ENCODE measurements around the gene CALU.

The CALU gene

DNA sequence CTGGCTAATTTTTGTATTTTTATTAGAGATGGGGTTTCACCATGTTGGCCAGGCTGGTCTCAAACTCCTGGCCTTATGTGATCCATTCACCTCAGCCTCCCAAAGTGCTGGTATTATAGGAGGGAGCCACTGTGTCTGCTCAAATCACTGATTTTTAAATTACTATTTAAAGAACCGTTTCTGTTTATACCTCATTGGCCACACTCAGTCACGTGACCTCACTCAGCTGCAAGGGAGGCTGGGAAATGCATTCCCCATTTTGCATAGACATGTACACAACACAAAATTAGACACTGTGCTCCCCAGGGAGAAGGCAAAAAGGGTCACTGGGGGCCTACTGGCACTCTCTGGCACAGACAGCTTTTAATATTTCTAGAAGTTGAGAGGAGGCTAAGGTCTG is 13.6 kb upstream of the CALU start:
- DNase-seq (ENCODE audit: low read depth), result no peak

DNA sequence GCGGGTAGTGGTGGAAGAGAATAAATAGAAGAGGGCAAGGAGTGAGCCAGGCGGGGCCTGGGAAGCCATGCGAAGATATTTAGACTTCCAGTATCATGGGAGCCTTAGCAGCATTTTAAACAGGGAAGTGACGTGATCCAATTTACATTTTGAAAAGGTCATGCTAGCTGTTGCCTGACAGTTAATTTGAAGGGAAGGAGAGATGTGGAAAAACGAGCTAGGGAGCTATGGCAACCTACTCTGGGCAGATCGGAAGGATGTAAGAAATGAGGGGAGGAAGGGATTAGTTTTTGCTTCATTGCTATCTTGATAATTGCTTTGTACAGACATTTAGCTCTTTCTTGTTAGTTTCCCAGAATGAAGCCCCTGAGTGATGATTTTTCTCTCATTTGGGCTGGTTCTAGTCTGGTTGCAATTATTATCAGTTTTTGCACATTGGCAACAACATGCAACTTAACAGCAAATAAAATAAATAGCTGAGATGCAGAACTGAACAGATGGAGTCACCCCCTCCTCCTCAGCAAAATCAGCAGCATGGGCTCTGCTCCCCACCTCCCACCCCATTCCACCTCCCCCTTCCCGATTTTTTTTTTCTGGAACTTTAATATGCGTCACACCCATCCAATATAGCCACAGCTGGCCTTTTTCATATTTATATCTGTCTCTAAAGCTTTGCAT is 13.0 kb upstream of the CALU start:
- DNase-seq (ENCODE audit: low read depth), result no peak

DNA sequence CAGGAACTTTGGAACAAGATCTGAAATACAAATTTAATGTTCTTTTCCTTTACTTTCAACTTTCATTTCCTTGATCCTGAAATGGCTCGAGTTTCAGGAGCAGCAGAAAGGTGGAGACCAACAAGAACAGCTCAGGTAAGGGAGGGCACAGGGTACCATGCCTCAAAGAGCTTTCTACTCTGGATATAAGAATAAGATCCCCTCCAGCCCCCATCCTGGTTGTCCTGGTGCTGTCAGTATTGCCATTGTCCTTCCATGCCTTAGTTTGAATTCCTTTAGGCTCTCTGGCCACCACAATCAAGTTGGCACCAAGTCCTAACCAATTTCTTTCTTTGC is 12.5 kb upstream of the CALU start:
- no peak for DNase-seq (ENCODE audit: low read depth)

DNA sequence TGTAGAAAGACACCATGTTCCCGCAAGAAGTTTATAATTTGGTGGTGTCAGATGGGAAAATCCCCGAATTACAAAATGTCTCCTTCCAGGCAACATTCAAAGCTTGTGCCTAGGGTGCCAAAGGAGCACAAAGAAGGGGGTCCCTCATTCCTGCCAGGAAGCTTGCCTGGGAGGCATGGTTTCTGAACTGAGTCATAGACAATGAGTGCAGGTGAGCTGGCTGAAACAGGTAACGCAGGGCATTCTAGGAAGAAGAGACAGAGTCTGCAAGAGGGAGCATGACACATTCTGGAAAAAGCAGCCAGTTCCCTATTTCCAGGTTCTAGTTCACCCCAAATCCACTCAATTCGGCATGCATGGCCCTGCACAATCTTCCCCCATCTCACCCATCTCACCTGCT is 11.9 kb upstream of the CALU start:
- DNase-seq (ENCODE audit: low read depth), result no peak

DNA sequence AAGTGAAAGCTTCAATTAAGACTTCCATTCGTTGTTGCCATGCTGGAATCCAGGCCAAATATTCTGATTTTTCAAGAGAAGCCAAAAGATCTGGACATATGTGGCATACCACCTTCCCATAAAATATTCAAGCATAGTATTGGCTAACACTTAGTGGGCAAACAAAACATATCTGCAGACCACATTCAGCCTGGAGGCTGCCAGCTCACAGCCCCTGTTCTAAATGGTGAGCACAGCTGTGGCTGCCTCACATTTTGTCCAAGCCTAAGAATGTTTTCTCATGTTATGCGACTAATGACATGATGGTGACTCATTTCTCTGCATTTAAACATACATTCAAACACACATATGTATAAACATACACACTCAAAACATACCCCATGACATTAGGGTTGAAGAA is 10.6 kb upstream of the CALU start:
- DNase-seq (ENCODE audit: low read depth), result no peak

DNA sequence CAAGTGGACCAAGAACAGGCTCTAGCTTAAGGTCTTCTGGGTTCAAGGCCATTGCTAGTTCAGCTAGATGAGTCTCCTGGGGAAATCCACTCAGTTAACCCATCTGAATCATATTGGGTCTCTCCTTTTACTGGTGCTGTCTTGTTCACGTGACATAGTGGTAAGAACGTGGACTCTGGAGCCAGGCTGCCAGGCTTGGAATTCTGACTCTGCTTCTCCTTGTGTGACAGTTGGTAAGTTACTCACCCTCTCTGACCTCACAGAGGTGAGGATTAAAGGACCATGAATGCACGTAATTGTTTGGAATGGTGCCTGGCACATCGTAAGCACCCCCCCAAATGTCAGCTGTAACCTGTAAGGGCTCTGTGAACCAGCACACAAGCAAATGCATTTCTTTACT is 9.7 kb upstream of the CALU start:
- no peak for DNase-seq (ENCODE audit: low read depth)

DNA sequence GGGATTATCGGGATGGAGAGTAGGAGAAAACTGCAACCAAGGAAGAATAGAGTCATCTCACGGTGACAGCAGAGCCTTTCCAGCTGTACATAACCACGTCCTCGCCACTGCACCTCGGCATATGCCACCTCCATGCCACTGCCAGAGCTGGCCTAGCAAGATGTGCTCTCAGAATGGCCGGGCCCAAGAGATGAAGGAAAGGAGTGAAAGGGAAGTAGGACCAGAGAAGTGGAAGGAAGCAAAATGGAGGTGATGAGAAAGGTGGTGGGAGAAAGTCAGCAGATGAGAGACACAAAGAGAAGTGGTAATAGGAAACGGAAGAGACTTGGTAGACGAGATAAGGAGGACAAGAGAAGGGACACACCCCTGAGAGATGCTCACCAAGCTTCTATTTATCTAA is 8.0 kb upstream of the CALU start:
- DNase-seq (ENCODE audit: low read depth), result no peak

DNA sequence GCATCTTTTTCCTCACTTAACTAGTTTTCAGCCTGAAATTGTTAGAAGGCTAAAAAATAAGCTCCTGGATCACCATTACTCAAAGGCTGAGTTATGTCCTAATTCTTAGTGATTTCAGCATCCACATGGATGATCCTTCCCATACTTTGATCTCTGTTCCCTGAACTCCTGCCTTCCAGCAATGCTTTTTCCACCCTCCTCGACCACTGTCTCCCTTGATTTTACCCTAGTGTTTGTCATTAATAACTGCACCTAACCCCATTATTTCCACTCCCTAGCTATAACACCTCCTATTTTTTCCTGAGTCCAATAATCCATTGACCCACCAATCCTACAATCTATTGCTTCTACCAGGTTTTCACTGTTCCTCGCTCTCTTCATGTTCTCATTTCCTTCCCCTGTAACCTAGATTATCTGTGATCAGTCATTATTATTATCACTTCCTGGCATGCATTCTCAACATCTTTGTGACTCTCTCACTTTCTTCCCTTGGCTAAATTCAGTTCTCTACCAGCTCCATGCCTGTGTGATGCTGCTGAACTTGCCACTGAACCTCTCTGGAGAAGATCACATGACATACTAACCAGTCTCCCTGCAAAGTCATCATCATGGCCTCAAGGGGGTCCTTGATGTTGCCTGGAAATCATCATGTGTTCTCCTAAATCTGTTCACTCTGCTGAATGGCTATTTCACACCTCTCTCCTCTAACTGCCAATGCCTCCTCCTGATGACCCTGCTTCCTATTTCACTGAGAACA is 6.5 kb upstream of the CALU start:
- DNase-seq (ENCODE audit: low read depth), result no peak

DNA sequence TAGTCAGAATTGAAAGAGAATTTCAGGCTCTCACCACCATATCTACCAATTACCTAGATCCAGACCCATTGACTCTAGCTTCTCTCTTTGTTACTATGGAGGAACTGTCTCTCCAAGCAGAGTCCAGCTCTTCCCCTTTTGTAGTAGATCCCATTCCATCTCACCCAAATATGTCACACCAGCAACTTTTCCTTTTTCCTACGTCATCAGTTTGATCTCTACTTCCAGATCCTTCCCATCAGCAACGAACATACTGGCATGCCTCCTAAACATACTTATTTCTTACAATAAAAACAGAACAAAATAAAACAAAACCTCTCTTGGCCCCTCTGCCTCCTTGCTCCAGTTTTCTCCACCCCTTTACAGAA is 5.9 kb upstream of the CALU start:
- DNase-seq (ENCODE audit: low read depth), result no peak

DNA sequence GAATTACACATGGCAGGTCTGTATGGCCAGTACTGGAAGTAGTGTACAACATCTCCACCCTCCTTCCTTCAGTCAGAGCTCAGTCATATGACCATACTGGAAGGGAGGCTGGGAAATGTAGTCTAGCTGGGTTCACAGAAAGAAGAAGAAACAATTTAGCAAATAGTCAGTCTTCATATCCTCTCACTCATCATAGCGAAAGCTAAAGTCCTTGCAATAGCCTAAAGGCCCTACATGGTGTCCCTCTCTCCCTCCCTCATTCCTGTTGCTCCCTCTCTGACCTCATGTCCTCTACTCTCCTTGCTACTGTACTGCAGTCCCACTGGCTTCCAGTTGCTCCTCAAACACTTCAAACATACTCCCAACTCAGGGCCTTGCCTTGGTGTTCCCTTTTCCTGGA is 4.3 kb upstream of the CALU start:
- no peak for DNase-seq (ENCODE audit: low read depth)

DNA sequence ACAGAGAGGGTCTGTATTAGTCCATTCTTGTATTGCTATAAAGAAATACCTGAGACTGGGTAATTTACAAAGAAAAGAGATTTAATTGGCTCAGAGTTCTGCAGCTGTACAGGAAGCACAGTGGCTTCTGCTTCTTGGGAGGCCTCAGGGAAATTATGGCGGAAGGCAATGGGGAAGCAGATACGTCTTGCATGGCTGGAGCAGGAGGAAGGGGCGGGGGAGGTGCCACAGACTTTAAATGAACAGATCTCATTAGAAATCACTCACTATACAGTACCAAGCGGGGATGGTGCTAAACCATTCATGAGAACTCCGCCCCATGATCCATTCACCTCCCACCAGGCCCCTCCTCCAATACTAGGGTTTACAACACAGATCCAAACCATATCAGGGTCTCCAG is 3.7 kb upstream of the CALU start:
- no peak for DNase-seq (ENCODE audit: low read depth)

DNA sequence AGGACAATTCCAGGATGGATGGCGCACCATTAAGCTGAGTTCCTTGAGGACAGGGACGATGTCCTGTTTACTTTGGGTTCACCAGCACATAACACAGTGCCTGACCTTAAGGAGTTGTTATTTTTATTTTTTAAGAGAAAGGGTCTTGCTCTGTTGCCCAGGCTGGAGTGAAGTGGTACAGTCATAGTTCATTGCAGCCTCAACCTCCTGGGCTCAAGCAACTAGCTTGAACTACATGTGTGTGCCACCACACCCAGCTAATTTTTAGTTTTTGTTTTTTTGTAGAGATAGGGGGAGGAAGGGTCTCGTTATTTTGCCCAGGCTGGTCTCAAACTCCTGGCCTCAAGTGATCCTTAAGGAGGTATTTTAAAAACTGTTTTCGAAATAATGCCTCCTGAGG is 1.7 kb upstream of the CALU start:
- no peak for DNase-seq (ENCODE audit: low read depth)

DNA sequence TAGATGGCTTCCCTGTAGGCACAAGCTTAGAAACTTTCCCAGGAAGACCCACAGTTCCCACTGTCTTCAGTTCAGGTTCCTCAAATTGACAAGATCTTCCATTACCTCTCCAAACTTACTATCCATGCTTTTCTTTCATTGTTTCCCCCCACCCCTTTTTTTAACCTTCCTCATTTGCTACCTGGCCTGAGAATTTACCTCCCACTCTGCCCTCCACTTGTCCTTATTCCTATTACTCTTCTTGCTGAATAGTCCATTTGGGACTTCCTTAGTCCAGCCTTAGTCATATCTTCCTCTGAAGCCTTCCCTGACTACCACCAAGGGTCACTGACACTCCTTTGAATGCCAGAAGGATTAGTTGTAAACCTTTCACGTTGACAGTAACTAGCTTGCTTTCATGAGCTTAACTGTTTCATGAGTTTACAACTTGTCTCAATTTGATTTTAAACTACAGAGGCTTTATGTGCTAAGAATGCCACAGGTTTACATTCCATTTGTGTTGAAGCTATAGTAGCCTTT is 1.2 kb upstream of the CALU start:
- no peak for DNase-seq (ENCODE audit: low read depth)

DNA sequence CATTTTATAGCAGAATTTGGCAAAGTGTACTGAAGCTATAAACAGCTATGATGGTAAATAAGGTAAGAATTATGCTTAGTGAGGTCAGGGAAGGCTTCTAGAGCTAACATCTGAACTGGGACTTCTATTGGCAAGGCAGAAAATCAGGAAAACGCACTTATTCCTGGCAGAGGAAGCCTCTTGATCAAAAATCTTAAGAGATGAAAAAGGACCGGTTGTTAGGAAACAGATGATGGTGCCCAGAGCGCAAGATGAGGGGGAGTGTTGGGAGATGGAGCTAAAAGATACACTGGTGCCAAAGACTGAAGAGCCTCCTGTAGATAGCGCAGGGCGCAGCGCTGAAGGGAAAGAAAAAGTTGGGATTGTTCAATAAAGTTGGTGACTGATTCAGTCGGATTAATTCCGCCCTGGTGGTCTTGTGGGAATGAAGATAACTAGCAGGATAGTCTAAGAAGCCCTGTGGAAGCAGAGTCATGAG is 550 bp upstream of the CALU start:
- no peak for DNase-seq (ENCODE audit: low read depth)

DNA sequence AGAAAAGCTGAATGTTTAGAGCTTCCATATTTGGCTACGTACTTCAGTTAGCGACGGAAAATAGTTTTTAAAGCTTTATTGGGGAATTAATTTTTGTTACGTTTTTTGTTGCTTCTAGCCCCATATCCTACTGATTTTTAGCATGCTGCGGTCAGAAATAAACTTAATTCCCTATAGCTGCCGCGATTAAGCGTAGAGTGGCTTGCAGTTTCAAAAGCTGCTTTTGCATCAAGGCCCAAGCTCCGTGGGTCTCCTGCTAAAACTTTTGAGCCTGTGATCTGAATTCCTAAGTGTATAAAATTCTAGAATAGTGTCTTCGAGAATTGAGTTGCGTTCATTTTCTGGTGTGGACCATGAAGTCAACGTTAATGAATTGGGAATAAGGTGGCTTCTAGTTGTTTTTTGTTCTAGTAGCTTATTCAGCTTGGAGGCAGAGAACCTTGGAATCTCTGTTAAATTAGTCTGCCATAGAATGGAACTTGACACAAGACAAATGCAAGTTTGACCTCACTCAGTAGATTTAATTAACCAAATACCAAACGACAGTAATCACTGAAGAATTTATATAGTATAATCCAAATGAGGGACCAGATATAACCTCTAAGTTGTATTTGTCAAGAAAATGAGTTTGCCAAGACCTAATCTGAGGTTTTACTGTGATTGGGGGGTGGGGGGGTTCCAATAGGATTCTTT is 977 bp downstream of the CALU start:
- DNase-seq (ENCODE audit: low read depth), result no peak

DNA sequence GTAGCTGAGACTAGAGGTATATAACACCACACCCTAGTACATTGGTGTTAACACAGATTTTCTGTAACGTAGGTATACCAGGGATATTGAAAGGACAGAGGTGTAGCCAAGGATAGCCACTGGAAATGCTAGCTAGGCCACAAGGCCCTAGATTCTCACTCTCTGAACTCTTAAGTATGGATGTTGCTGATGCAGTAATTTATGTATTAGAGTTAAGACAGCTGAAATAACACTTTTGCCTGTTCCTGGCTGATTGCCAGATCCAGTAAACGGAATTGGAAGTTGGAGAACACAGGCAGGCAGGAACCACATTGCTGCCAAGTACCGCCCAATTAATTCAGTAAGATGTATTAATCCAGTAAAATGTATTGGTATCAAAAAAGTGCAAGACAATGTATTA is 1.8 kb downstream of the CALU start:
- DNase-seq (ENCODE audit: low read depth), result no peak

DNA sequence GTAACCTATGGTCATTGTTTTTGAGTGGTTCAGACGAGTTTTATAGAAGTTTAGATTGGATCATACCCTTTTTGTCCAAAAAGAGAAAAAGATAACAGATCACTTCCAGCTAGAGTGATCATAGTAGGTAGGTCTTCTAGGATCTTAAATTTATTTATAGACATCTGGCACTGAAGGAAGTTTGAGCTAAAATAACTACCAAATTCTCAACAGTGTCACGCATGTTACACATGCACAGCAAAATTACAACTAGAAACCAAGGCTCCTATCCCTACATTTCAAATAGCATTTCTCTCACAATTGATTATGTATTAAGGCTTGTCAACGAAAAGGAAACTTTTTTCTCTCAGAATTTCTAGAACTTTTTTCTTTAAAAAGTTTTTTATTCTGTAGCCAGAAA is 2.3 kb downstream of the CALU start:
- no peak for DNase-seq (ENCODE audit: low read depth)

DNA sequence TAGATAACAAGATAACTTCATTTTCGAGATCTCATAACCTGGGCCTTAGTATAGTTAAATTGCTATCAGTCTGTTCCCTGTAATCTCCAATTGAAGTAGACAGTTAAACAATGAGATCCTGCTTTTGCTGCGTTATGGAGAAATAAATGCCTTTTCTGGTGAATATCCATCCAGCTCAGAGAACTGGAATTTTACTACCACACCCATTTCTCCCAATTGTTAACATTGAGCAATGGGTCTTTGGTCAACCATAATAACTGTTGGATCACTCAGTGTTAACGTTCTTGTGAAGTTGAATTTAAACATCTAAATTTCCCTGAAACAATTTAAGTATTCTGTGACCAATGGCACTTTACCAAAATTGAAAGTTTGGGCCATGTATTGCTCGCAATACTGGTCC is 3.0 kb downstream of the CALU start:
- DNase-seq (ENCODE audit: low read depth), result no peak

DNA sequence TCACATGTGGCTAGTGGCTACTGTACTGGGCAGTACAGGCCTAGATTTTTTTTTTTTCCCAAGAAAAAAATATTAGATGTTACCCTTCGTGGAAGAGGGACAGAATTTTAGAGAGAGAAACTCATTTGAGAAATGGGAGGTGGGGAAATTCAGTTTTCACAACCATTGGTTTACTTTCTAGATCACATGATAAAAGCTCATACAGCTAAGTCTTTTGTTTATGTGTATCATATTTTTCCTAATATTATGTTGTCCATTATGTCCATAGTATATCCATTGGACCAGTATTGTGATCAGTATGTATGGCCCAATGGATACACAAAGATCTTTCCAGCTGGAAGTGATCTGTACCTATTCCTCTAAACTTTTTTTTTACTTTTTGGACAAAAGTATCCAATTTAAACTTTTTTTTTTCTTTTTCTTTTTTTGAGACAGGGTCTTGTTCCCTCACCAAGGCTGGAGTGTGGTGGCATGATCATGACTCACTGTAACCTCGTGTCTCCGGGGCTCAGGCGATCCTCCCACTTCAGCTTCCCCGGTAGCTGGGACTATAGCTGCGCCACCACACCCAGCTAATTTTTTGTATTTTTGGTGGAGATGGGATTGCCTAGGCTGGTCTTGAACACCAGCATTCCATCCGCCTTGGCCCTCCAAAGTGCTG is 4.1 kb downstream of the CALU start:
- DNase-seq (ENCODE audit: low read depth), result no peak

DNA sequence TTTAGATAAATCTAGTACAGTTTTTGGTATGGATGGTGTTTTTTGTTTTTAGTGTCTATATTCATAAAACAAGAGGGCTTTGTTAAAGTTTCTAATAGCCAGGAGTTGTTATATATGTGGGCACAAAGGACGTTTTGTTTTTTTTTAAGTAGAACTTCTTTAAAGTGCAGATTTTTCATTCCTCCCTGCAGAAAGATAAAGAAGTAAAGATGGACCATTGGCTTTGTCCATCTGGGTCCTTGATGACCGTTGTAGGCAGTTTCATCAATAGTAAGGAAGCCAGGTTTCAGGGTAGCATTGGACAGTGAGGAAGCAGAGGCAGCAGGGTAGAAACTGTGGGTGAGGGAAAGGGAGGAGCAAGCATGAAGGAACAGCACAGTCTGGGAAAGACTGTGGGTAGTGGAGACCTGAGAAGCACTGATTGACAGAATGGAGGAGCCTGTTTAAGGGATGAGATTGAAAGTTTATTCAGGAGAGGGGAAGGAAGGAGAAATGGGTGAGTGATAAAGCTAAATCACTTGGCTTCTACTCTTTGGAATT is 5.3 kb downstream of the CALU start:
- DNase-seq (ENCODE audit: low read depth), result no peak

DNA sequence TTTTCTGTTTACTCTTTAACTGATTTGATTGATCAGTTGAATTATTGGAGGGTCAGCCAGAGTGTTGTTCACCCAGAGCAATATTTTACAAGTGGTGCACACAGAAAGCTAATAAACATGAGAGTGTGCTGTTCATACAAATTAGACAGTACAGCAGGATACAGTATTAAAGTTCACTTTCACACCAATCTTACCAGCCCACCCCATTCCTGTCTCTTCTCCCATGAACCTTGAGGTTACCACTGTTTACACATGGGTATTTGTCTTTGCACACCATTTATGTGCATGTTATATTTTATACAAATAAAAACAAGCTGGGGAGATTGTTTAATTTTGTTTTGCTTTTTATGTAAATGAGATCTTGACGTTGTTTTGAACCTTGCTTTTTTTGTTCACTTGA is 6.5 kb downstream of the CALU start:
- no peak for DNase-seq (ENCODE audit: low read depth)

DNA sequence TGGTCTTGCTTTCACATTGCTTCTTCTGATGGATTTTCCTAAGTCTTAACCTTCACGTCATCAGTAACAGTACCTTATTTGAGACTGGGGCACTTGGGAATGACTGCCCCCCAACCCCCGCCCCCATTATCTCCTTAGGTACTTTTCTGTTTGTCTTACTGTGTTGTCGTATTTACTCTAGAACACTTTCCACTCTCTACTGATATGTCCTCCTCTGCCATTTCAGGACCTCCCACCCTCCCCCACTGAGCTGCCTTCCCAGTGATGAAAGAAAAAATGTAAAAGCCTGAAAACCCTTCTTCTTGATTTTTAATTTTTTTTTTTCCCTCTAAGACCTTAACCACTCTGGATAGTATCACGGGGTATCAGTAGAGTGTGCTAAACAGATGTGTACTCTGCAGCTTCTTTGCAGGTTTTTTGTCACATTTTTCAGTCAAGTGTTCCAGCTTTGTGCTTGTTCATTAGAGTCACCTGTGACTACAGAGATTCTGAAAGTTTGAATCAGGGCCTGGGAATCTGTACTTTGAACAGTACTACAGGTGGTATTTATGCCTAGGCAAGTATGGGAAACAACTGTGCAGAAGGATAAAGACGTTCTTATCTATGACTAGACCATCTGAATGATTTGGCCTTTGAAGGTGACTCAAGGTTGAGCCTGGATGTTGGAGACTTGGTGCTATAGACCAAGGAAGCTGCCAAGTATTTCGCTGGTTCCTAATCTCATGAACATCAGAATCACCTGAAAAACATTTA is 8.3 kb downstream of the CALU start:
- DNase-seq (ENCODE audit: low read depth), result no peak

Measured in stimulated activated CD8-positive, alpha-beta memory T cell treated with anti-CD3 and anti-CD28 coated beads, Interleukin-7, amount 100 ng/mL, for 24 hours (primary cell).